Stimulated activated CD4-positive, alpha-beta T cell treated with anti-CD3 and anti-CD28 coated beads, Interleukin-4, amount 100 ng/mL, for 48 hours (primary cell): ENCODE data around the gene SLC4A2.

Experiments
- DNase-seq, 2 donors: peaks; one replicate each; pipeline ENCODE4 v3.0.0-alpha.2; 2020; ENCODE audit warnings: low read depth in 2 of 2

Gene SLC4A2

GRCh38 chr7:151081170-151082101 is 22.0 kb downstream of the SLC4A2 start:
- no peak for DNase-seq

GRCh38 chr7:151082141-151083070 is 23.0 kb downstream of the SLC4A2 start:
- DNase-seq = no peak

DNA sequence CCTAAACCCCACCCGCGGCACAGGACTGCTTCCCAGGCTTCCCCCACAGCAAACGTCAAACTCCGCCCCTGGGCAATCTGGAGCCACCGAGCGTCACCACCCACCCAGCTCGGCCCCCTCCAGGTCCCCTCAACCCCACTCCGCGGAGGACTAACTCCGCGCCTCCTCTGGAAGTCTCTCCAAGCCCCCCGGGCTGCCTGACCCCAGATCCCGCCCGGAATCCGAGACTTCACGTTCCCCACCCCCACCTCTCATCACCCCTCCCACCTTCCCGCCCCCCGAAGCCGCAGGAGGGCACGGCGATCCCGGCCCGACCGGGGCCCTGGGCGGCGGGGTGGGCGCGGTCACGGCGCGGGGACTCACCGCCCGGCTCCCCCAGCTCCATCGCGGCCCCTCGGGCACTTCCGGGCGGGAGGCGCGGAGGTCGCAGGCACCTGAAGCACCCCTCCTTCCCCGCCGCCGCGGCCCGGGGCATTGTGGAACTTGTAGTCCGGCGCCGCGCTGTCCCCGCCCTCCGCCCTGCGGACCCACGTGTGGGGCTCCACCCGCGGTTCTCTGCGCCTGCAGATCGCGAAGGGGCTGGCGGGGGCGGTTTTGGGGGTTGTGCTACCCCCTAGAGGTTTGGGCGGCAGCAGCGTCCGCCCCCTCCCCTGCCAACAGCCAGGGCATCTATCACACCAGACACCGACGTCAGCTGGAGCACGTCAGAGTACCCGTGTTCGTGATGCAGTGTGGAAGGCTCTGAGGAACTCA is 23.9 kb downstream of the SLC4A2 start, which contains the start of gene TMUB1:
Gene TMUB1 (minus strand): TSS at position 423 of the 753 bp plus-strand sequence. CDS start 930 bp downstream, outside the sequence.
- DNase-seq = peak; percentile 74 to 77

- DNase-seq = no peak
Measured at GRCh38 chr7:151083824-151084160, 24.4 kb downstream of the SLC4A2 start.

DNA sequence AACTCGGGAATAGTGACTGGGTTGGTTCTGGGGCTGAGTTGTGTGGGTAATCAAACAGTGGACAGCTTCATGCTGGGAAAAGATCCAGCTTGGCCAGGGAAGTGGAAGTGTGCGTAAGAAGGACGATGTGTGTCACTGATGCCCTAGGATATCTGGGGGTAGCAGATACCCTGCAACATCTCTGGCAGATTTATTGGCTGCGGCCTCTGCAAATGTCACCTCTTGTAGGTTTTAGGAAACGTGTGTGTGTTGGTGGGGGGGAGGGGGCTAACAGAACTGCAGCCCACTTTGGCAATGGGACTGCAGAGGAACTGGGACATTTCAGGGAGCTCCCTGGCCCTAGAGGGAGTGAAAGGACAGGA is 25.9 kb downstream of the SLC4A2 start:
- DNase-seq = no peak

DNA sequence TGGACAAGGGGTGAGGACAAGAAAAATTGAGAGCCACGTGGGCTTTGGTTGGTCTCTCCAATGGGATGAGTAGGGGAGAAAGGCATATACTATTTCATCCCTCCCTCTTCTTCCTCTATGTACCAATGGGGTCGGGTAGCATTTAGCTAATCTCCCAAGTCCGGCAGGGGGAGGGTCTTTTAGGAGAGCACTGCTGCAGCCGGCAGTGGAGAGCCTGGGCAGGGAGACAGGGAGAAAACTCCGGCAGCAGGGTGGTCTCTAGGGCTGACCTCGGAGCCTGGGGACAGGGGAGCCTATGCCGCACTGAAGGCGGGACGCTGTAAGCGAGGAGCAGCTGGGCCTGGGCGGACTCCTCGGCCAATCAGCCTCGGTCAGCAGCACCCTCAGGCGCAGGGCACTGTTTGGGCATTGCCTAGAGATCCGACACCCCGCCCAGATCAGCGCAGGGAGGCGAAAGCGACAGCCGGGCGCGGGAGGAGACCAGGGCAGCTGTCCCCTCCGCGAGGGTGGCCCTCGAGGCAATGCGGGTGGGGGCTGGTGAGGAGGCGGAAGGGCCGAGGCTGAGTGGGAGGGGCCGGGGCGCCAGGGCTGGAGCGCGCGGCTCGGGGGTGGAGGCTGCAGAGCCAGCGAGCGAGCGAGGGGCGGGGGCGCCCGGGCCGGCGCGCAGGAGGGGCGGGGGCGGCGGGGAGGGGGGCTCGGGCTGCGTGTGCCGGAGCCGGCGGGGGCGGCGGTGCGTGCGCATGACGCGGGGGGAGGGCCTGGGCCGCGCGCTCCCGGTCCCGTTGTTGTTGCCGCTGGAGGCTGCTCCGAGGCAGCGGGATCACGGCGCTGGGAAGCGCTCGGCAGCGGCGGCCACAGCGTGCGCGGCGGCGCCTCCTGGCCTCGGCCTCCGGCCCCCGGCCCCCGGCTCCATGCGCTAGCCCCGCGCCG is 26.6 kb downstream of the SLC4A2 start, which contains the start of gene AGAP3:
Gene AGAP3 (plus strand): TSS at position 785 of the 930 bp plus-strand sequence. CDS start 267 bp downstream, outside the sequence.
- DNase-seq = peak in 1 of 2 donors; percentile 46

DNA sequence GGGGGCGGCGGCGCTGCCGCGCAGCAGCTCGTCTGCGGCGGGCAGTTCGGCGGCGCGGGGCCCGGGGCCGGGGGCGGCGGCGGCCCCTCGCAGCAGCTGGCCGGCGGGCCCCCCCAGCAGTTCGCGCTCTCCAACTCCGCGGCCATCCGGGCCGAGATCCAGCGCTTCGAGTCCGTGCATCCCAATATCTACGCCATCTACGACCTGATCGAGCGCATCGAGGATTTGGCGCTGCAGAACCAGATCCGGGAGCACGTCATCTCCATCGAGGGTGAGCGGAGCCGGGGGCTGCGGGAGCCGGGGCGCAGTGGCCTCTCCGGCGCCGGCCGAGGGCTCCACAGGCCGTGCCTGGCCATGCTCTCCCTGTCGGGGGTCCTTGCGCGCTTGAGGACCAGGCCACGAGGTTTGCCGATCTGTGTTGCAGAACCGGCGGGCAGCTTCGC is 27.4 kb downstream of the SLC4A2 start:
- DNase-seq = peak in 1 of 2 donors; percentile 27

GRCh38 chr7:151087245-151088018 is 28.0 kb downstream of the SLC4A2 start:
- peak; percentile 24 to 26 for DNase-seq

GRCh38 chr7:151088019-151088855 is 28.8 kb downstream of the SLC4A2 start:
- no peak for DNase-seq

GRCh38 chr7:151088856-151089699 is 29.7 kb downstream of the SLC4A2 start:
- no peak for DNase-seq

DNA sequence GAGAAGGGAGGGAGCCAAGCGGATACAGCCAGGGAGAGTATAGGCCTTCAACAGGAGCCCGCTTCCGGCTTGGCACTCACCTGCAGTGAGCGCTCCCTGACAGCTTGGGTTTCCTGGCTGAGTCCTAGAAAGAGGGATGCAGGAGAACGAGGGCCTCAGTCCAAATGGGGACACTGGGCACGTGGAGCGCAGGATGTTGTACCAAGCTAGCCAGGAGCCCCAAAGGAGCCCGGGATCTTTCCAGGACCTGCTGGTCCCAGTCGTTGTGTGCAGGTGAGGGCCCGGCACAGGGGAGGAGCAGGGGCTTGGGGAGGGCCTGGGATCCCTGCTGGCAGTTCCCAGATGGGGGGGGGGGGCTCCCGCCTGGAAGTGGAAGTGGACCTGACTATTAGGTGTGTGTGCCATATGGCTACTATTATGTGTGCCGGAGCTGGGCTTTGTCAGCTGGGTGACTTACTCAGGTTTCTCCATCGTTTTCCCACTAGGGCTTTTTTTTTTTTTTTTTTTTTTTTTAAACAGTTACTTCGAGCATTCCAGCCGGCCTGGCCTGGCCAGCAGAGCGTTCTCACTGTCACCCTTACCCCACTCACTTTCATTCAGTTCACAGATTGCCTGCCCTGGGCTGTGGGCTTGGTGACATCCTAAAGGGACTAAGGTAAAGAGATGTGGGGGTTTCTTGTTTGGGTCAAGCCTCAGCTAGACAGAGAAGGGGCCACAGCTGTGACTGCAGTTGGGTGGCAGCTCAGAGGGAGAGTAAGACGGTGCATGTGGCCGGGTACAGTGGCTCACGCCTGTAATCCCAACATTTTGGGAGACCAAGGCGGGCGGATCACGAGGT is 30.7 kb downstream of the SLC4A2 start:
- DNase-seq = no peak

GRCh38 chr7:151091003-151091402 is 31.6 kb downstream of the SLC4A2 start:
- no peak for DNase-seq

DNA sequence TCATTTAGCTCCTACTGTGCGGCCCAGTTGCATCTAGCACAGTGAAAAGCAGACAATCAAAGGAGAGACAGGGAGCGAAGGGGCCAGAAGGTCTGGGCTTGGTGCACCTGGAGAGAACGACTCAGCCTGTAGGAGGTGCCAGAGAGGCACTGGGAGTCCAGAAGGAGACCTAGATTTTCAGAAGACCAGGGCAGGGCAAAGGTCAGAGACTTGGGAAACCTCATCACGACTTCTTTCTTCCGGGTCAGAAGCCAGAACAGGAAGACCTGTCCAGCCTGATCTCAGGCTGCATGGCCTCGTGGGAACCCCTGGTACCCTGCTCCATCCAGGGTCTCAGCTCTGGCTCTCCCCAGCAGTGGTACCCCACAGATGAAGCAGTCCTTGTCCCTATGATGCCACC is 32.0 kb downstream of the SLC4A2 start:
- no peak for DNase-seq

DNA sequence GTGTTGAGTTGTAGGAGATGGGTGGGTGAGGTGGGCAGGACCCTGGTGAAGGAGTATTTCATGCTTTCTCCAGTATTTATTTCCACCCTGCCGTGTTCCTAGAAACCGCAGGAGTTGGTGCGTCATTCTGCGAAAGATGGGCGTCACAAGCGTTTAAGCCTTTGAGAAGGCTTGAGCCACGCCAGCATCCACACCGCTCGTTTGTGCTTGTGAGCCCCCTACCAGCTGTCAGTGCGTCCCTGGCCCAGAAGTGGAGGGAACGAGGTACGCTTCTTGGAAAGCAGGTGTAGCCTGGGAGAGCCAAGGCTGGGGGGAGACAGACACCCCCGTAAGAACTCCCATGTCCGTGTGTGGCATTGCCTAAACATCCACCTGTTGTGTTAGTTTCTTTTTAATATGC is 32.6 kb downstream of the SLC4A2 start:
- DNase-seq = no peak

GRCh38 chr7:151093748-151094147 is 34.4 kb downstream of the SLC4A2 start:
- DNase-seq = no peak

DNA sequence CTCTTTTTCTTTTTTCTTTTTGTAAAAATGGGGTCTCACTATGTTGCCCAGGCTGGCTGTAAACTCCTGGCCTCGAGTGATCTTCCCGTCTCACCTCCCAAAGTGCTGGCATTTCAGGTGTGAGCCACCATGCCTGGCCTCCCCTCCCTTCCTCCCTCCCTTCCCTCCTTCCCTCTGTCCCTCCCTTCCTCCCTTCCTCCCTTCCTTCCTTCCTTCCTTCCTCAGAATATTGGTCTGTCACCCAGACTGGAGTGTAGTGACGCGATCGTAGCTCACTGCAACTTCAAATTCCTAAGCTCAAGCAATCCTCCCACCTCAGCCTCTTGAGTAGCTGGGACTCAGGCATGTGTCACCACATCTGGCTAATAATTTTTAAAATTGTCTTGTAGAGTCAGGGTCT is 35.3 kb downstream of the SLC4A2 start:
- no peak for DNase-seq
